GM12892 (cell line): Measurements from ENCODE around the gene PLRG1.
"Not testable (repeated sequence)": the region's sequence is repeated elsewhere in the genome, so short reads cannot be mapped to it uniquely, and the experiment has no call there.

ENCODE experiments used
- POLR2A ChIP-seq: IDR thresholded peaks from 2 replicates; pipeline ENCODE4 v1.6.1; 2011; ENCODE audit warnings: low read depth, low read length, control low read depth
- POLR2AphosphoS5 ChIP-seq: IDR thresholded peaks from 2 replicates; pipeline ENCODE4 v1.6.1; 2011; ENCODE audit warnings: low read depth, low read length, control low read depth
- TAF1 ChIP-seq: IDR thresholded peaks from 2 replicates; pipeline ENCODE4 v1.6.1; 2011; ENCODE audit warnings: low read depth, mild to moderate bottlenecking, control low read depth, low read length, borderline replicate concordance

DNA sequence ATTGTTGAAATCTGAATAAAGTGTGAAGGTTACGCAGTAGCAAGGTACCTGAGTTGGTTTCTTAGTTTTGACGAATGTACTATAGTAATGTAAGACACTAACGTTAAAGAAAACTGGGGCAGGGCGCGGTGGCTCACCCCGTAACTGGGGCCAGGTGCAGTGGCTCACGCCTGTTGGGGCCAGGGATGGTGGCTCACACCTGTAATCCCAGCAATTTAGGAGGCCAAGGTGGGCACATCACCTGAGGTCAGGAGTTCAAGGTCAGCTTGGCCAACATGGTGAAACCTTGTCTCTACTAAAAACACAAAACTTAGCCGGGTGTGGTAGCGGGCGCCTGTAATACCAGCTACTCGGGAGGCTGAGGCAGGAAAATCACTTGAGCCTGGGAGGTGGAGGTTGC is 47.1 kb upstream of the PLRG1 start:
- not testable (repeated sequence) for TF ChIP-seq POLR2A, POLR2AphosphoS5, TAF1
